H1 (cell line): ENCODE measurements around the gene KATNIP. TPM values are rescaled to one million over a fixed set of nuclear protein-coding genes. Genes with fewer than 3 reads are reported as not detected.

Experiments used
- CTCF ChIA-PET: fragments of 300-600 bp; sonication (Branson Sonifier 250); formaldehyde crosslinking; loops from one replicate; lab custom pipeline; 2021; ENCODE audit not compliant: partially characterized antibody; lab: Charles Lee
- POLR2A ChIA-PET: fragments of 300-600 bp; sonication (Branson Sonifier 250); formaldehyde crosslinking; loops from one replicate; lab custom pipeline; 2021; ENCODE audit warnings: inconsistent platforms; ENCODE audit not compliant: partially characterized antibody; lab: Charles Lee
- DNase-seq, 2 experiments: peaks; one replicate each; pipeline versions ENCODE4 v3.0.0 to v3.0.0-alpha.2; 2010 to 2022; ENCODE audit warnings: low spot score in 2 of 2, low read depth in 1 of 2, mixed read lengths in 1 of 2
- FAIRE-seq: peaks from 2 replicates; lab custom pipeline; 2011; peaks lifted over from hg19 to GRCh38; lab: Jason Lieb, UNC
- H2AFZ ChIP-seq: 2 replicates; pipeline ENCODE4 v1.8.1; 2012; ENCODE audit warnings: low read length, inconsistent platforms
- H2AK5ac ChIP-seq: 2 replicates; pipeline ENCODE4 v1.6.1; 2013; ENCODE audit warnings: low read depth, low read length
- H2BK120ac ChIP-seq: replicated peaks from 2 replicates; pipeline ENCODE3; 2013; ENCODE audit warnings: low read depth, low read length, inconsistent platforms
- H2BK12ac ChIP-seq: 2 replicates; pipeline ENCODE4 v1.6.1; 2013; ENCODE audit warnings: low read depth, low read length
- H2BK15ac ChIP-seq: 2 replicates; pipeline ENCODE4 v1.6.1; 2013; ENCODE audit warnings: low read length
- H2BK20ac ChIP-seq: 2 replicates; pipeline ENCODE4 v1.6.1; 2013; ENCODE audit warnings: low read length
- H2BK5ac ChIP-seq: 2 replicates; pipeline ENCODE4 v1.6.1; 2013; ENCODE audit warnings: low read depth, low read length
- H3K14ac ChIP-seq: 2 replicates; pipeline ENCODE4 v1.6.1; 2013; ENCODE audit warnings: inconsistent platforms; ENCODE audit not compliant: insufficient read length
- H3K18ac ChIP-seq: 2 replicates; pipeline ENCODE4 v1.6.1; 2013; ENCODE audit warnings: low read length; ENCODE audit errors: extremely low read depth
- H3K23ac ChIP-seq: 2 replicates; pipeline ENCODE4 v1.6.1; 2013; ENCODE audit warnings: inconsistent platforms; ENCODE audit not compliant: insufficient read length
- H3K23me2 ChIP-seq: 2 replicates; pipeline ENCODE4 v1.6.1; 2013; ENCODE audit warnings: low read depth, low read length
- H3K27ac ChIP-seq: 2 replicates; pipeline ENCODE4 v1.6.1; 2011; ENCODE audit warnings: low read depth, low read length, inconsistent platforms
- H3K27me3 ChIP-seq, 4 experiments: replicated peaks in 1 of 4; 1 replicate in 1 of 4; 2 replicates in 3 of 4; pipeline versions ENCODE4 v1.6.1 to v1.8.1; 2011 to 2013; ENCODE audit warnings: low read length in 3 of 4, mild to moderate bottlenecking in 3 of 4, inconsistent platforms in 2 of 4, mixed read lengths in 2 of 4, moderate library complexity in 1 of 4; ENCODE audit not compliant: control insufficient read depth in 3 of 4, insufficient read depth in 3 of 4; ENCODE audit errors: extremely low read depth in 1 of 4
- H3K36me3 ChIP-seq, 4 experiments: 2 replicates each; pipeline versions ENCODE4 v1.6.1 to v1.8.1; 2011 to 2013; ENCODE audit warnings: mild to moderate bottlenecking in 4 of 4, low read length in 3 of 4, moderate library complexity in 2 of 4, control low read depth in 1 of 4, inconsistent platforms in 1 of 4; ENCODE audit not compliant: insufficient read depth in 4 of 4, control insufficient read depth in 2 of 4
- H3K4ac ChIP-seq: replicated peaks from 2 replicates; pipeline ENCODE3; 2013; ENCODE audit warnings: low read length, low read depth, mixed read lengths, inconsistent platforms; ENCODE audit not compliant: insufficient read length
- H3K4me1 ChIP-seq, 4 experiments: replicated peaks in 1 of 4; 1 replicate in 1 of 4; 2 replicates in 3 of 4; pipeline versions ENCODE4 v1.6.1 to v1.8.1; 2011 to 2013; ENCODE audit warnings: low read length in 3 of 4, inconsistent platforms in 2 of 4, mixed read lengths in 1 of 4; ENCODE audit not compliant: insufficient read depth in 4 of 4, control insufficient read depth in 3 of 4
- H3K4me2 ChIP-seq, 2 experiments: 2 replicates each; pipeline versions ENCODE4 v1.6.1 to v1.8.1; 2011 to 2013; ENCODE audit warnings: low read depth in 2 of 2, low read length in 2 of 2, control low read depth in 1 of 2, inconsistent platforms in 1 of 2, mild to moderate bottlenecking in 1 of 2; ENCODE audit not compliant: insufficient read depth in 1 of 2
- H3K4me3 ChIP-seq, 4 experiments: fragments of 200-600, 300-600 bp in 1 of 4; sonication (generic), shearing (Covaris generic), sonication (Bioruptor Twin) in 1 of 4; 2 replicates each; pipeline versions ENCODE4 v1.5.1 to v1.8.1; 2011 to 2016; ENCODE audit warnings: low read length in 4 of 4, low read depth in 3 of 4, control low read depth in 2 of 4, inconsistent platforms in 2 of 4, mild to moderate bottlenecking in 2 of 4, mixed read lengths in 1 of 4, moderate library complexity in 1 of 4; ENCODE audit not compliant: insufficient read depth in 2 of 4; ENCODE audit errors: extremely low read depth in 1 of 4
- H3K56ac ChIP-seq: replicated peaks from 2 replicates; pipeline ENCODE3; 2013; ENCODE audit warnings: low read depth, mild to moderate bottlenecking, mixed read lengths, low read length, inconsistent platforms; ENCODE audit not compliant: insufficient read length
- H3K79me1 ChIP-seq: 2 replicates; pipeline ENCODE4 v1.6.1; 2013; ENCODE audit warnings: low read depth, low read length, control low read depth
- H3K79me2 ChIP-seq, 2 experiments: 2 replicates each; pipeline versions ENCODE4 v1.6.1 to v1.8.1; 2012 to 2013; ENCODE audit warnings: low read length in 2 of 2, mild to moderate bottlenecking in 2 of 2, inconsistent platforms in 1 of 2; ENCODE audit not compliant: insufficient read depth in 2 of 2, control insufficient read depth in 1 of 2
- H3K9ac ChIP-seq, 4 experiments: replicated peaks in 1 of 4; 1 replicate in 1 of 4; 2 replicates in 3 of 4; pipeline versions ENCODE4 v1.6.1 to v1.8.1; 2011 to 2013; ENCODE audit warnings: low read depth in 3 of 4, low read length in 3 of 4, control low read depth in 2 of 4, mild to moderate bottlenecking in 2 of 4, moderate library complexity in 2 of 4, inconsistent platforms in 1 of 4; ENCODE audit errors: extremely low read depth in 1 of 4
- H3K9me3 ChIP-seq, 2 experiments: 2 replicates each; pipeline versions ENCODE4 v1.6.1 to v1.8.1; 2012 to 2013; ENCODE audit warnings: mild to moderate bottlenecking in 2 of 2, moderate library complexity in 2 of 2, control low read depth in 1 of 2, inconsistent platforms in 1 of 2, low read depth in 1 of 2, low read length in 1 of 2, mixed read lengths in 1 of 2; ENCODE audit not compliant: insufficient read depth in 2 of 2
- H4K20me1 ChIP-seq, 2 experiments: replicated peaks in 1 of 2; 2 replicates each; pipeline versions ENCODE3 to v1.8.1; 2011 to 2013; ENCODE audit warnings: inconsistent platforms in 2 of 2, low read length in 2 of 2, mild to moderate bottlenecking in 1 of 2; ENCODE audit not compliant: insufficient read depth in 2 of 2, control insufficient read depth in 1 of 2
- H4K5ac ChIP-seq: 2 replicates; pipeline ENCODE4 v1.6.1; 2013; ENCODE audit warnings: low read length, low read depth, mixed read lengths, inconsistent platforms; ENCODE audit not compliant: insufficient read length
- H4K8ac ChIP-seq: 2 replicates; pipeline ENCODE4 v1.8.0; 2013; ENCODE audit warnings: mild to moderate bottlenecking, moderate library complexity, low read length, inconsistent platforms; ENCODE audit not compliant: insufficient read depth; ENCODE audit errors: extremely low read depth
- H4K91ac ChIP-seq: replicated peaks from 2 replicates; pipeline ENCODE3; 2013; ENCODE audit warnings: low read length, mixed read lengths, inconsistent platforms; ENCODE audit not compliant: insufficient read length
- BACH1 ChIP-seq: IDR thresholded peaks from 2 replicates; pipeline ENCODE4 v1.6.1; 2012; ENCODE audit warnings: low read length, improper control_type of control experiment
- BRCA1 ChIP-seq: IDR thresholded peaks from 2 replicates; pipeline ENCODE4 v1.6.1; 2012; ENCODE audit warnings: low read depth, low read length, improper control_type of control experiment
- HDAC6 ChIP-seq: IDR thresholded peaks from one replicate; pipeline ENCODE4 v1.7.1; 2012; ENCODE audit warnings: low read depth, mild to moderate bottlenecking, inconsistent platforms, low read length, moderate library complexity
- KDM4A ChIP-seq: IDR thresholded peaks from one replicate; pipeline ENCODE4 v1.7.1; 2012; ENCODE audit warnings: low read depth, mild to moderate bottlenecking, moderate library complexity, low read length, inconsistent platforms; ENCODE audit not compliant: severe bottlenecking
- MAFK ChIP-seq: IDR thresholded peaks from 2 replicates; pipeline ENCODE4 v1.6.1; 2012; ENCODE audit warnings: low read depth, mild to moderate bottlenecking, improper control_type of control experiment, low read length
- NRF1 ChIP-seq: IDR thresholded peaks from 2 replicates; pipeline ENCODE4 v1.6.1; 2011; ENCODE audit warnings: mild to moderate bottlenecking, low read depth, low read length, improper control_type of control experiment
- POLR2A ChIP-seq, 2 experiments: IDR thresholded peaks; 1 replicate in 1 of 2; 2 replicates in 1 of 2; pipeline ENCODE4 v1.6.1; 2011; ENCODE audit warnings: low read depth in 2 of 2, low read length in 2 of 2, mild to moderate bottlenecking in 2 of 2; ENCODE audit errors: control extremely low read depth in 1 of 2
- SP2 ChIP-seq: IDR thresholded peaks from 2 replicates; pipeline ENCODE4 v1.6.1; 2012; ENCODE audit warnings: mild to moderate bottlenecking, low read length, inconsistent platforms
- SRF ChIP-seq: IDR thresholded peaks from 2 replicates; pipeline ENCODE4 v1.6.1; 2011; ENCODE audit warnings: mild to moderate bottlenecking, low read depth, low read length, moderate library complexity
- SUZ12 ChIP-seq: fragments of 200-600 bp; sonication (generic); IDR thresholded peaks from 2 replicates; pipeline ENCODE4 v1.6.1; 2012; ENCODE audit warnings: mild to moderate bottlenecking, inconsistent platforms, low read length, moderate library complexity, mixed read lengths
- TAF7 ChIP-seq: optimal IDR thresholded peaks from 2 replicates; pipeline ENCODE3; 2011; ENCODE audit warnings: low read depth, mild to moderate bottlenecking, inconsistent platforms, low read length, moderate library complexity, borderline replicate concordance
- TCF12 ChIP-seq: IDR thresholded peaks from 2 replicates; pipeline ENCODE4 v1.6.1; 2011; ENCODE audit warnings: low read depth, mild to moderate bottlenecking, low read length
- TEAD4 ChIP-seq: IDR thresholded peaks from 2 replicates; pipeline ENCODE4 v1.6.1; 2012; ENCODE audit warnings: low read depth, low read length, inconsistent platforms, mixed read lengths
- YY1 ChIP-seq: IDR thresholded peaks from 2 replicates; pipeline ENCODE4 v1.6.1; 2011; ENCODE audit warnings: low read depth, mild to moderate bottlenecking, low read length
- ZNF274 ChIP-seq: IDR thresholded peaks from 2 replicates; pipeline ENCODE4 v1.7.0; 2012; ENCODE audit warnings: low read length, borderline replicate concordance; ENCODE audit errors: extremely low read depth
- WGBS, 2 experiments: shearing (Covaris generic) in 1 of 2; methylation state at CpG; one replicate each; pipeline versions ENCODE4 v1.1.6 to v1.1.7; 2013 to 2015; ENCODE audit warnings: low lambda C conversion rate in 2 of 2, mixed read lengths in 2 of 2, inconsistent platforms in 1 of 2, low coverage in 1 of 2, missing lambda C conversion rate in 1 of 2; ENCODE audit not compliant: insufficient replicate concordance in 2 of 2, insufficient coverage in 1 of 2, insufficient read length in 1 of 2; ENCODE audit errors: extremely low coverage in 1 of 2, missing lambda C conversion rate in 1 of 2; 5-methylcytosine and 5-hydroxymethylcytosine counted together
- polyA plus RNA-seq, 7 experiments: library from polyadenylated mRNA; depleted of rRNA in 3 of 7; stranded (reverse) in 5 of 7; unstranded in 2 of 7; fragments of >200 nt in 5 of 7; fragments of 200-250 nt in 2 of 7; gene quantifications; 1 replicate in 5 of 7; 2 replicates in 1 of 7; 4 replicates in 1 of 7; pipeline versions ENCODE4 v1.2.1 to v1.2.3, GENCODE V29; 2011 to 2013; ENCODE audit warnings: missing spikeins in 2 of 7, mixed read lengths in 2 of 7
- total RNA-seq: library from RNA; stranded (reverse); fragmentation: NEBNext Ultra II Directional; extraction: Animal tissue kit (Norgen Biotek cat#: 25700); gene quantifications from 2 replicates; pipeline ENCODE4 v1.2.1, GENCODE V29; 2021

KATNIP gene
- total and polyA plus RNA-seq, 2 of the 8 experiments (the other 6 are each of a cell fraction or from before 2014, with no cell fraction given), result 7.9 to 20.0 TPM

DNA sequence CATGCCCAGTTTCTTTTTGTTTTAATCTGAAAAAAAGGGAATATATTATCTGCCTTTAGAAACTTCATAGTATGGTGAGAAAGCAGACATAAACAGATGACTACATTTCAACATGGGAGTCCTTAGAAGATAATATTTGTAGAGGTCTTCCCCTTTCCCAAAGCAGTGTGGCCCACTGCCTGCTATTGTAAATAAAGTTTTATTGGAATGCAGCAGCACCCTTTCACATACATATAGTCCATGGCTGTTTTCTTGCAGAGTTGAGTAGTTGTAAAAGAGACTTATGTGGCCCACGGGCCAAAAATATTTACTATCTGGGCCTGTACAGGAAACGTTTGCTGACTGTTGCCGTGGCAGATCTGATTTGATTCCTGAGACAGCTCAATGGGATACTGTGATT is 8.5 kb downstream of the KATNIP start:
- Histone ChIP-seq H3K9me3 (no peaks in the 10 kb centered on the region), H3K36me3 (no peaks in the 10 kb centered on the region), H2BK120ac (no peak overlapping the region), H3K79me1 (peaks cover 3% of the 10 kb centered on the region; the same call in 1 of the 2 replicates), H3K9ac (no peak overlapping the region), H3K4me2 (no peak overlapping the region), H2AFZ (no peak overlapping the region), H3K27ac (no peak overlapping the region), H4K8ac (no peak overlapping the region), H2BK12ac (no peak overlapping the region), H3K56ac (no peak overlapping the region), H3K79me2 (no peaks in the 10 kb centered on the region), H3K27me3 (no peaks in the 10 kb centered on the region), H3K4ac (no peak overlapping the region), H4K91ac (no peak overlapping the region), H3K23me2 (no peaks in the 10 kb centered on the region), H2AK5ac (no peak overlapping the region), H4K20me1 (peaks cover 0 to 5% of the 10 kb centered on the region in 2 experiments), H4K5ac (no peak overlapping the region), H3K14ac (no peak overlapping the region), H2BK5ac (no peak overlapping the region), H3K18ac (no peak overlapping the region), H3K4me3 (no peak overlapping the region), H3K23ac (no peak overlapping the region), H2BK20ac (no peak overlapping the region), H2BK15ac (no peak overlapping the region), H3K4me1 (no peaks in the 10 kb centered on the region)
- 91% methylated on average over 3 of the region's 3 CpGs; no CpG with 5 or more reads in 1 of the 2 experiments for WGBS, 2 experiments
- CTCF ChIA-PET, result interaction anchor here (0.9 kb wide), 1 partner anchor 81 kb away, joined by 3 read pairs; no protein-coding TSS in a partner anchor
- FAIRE-seq (no peak), DNase-seq (no peak)
- POLR2A ChIA-PET, result no interaction called here
- TF ChIP-seq ZNF274 (no peak), YY1 (no peak), TCF12 (no peak), TEAD4 (no peak), SRF (no peak), HDAC6 (no peak), SUZ12 (no peak), MAFK (no peak), POLR2A (IDR thresholded peaks at IDR 0.05; ENCODE audit: control extremely low read depth in 1 of 2, low read depth in 2 of 2, low read length in 2 of 2) (no peak), KDM4A (no peak), BRCA1 (no peak), SP2 (no peak), BACH1 (no peak), NRF1 (no peak), TAF7 (no peak)
